RKO (cell line): ENCODE results near the gene ITGAE.
"Not testable (repeated sequence)": the region's sequence is repeated elsewhere in the genome, so short reads cannot be mapped to it uniquely, and the experiment has no call there.

Source experiments
- DNase-seq: peaks from one replicate; pipeline ENCODE4 v3.0.0-alpha.2; 2016; ENCODE audit warnings: low spot score

The ITGAE gene

GRCh38 chr17:3761036-3761917 lies 39.7 kb downstream of the ITGAE start:
- no peak for DNase-seq

- DNase-seq, result no peak
These were observed 41.3 kb downstream of the ITGAE start for GRCh38 chr17:3759597-3760216.

- no peak for DNase-seq
These were observed 45.5 kb downstream of the ITGAE start for GRCh38 chr17:3755335-3756030.

GRCh38 chr17:3754458-3755334 lies 46.3 kb downstream of the ITGAE start:
- DNase-seq, result no peak

- no peak for DNase-seq
These were observed 46.9 kb downstream of the ITGAE start for GRCh38 chr17:3754066-3754457.

GRCh38 chr17:3753624-3754023 lies 47.4 kb downstream of the ITGAE start:
- DNase-seq, result no peak

- DNase-seq, result no peak
These were observed 49.2 kb downstream of the ITGAE start for GRCh38 chr17:3751836-3752235.

- no peak for DNase-seq
These were observed 50.1 kb downstream of the ITGAE start for GRCh38 chr17:3750926-3751325.

GRCh38 chr17:3750296-3750695 lies 50.7 kb downstream of the ITGAE start:
- DNase-seq, result no peak

- DNase-seq, result no peak
These were observed 52.4 kb downstream of the ITGAE start for GRCh38 chr17:3748576-3748975.

GRCh38 chr17:3747805-3748204 lies 53.2 kb downstream of the ITGAE start:
- DNase-seq, result no peak

- DNase-seq, result no peak
These were observed 55.9 kb downstream of the ITGAE start for GRCh38 chr17:3745071-3745470.

GRCh38 chr17:3744014-3744413 lies 57.0 kb downstream of the ITGAE start:
- no peak for DNase-seq

GRCh38 chr17:3740611-3741073 lies 60.3 kb downstream of the ITGAE start:
- DNase-seq, result no peak

- no peak for DNase-seq
These were observed 61.4 kb downstream of the ITGAE start for GRCh38 chr17:3739422-3740124.

- no peak for DNase-seq
These were observed 62.3 kb downstream of the ITGAE start for GRCh38 chr17:3738562-3739295.

GRCh38 chr17:3735515-3735914 lies 65.5 kb downstream of the ITGAE start:
- no peak for DNase-seq

- DNase-seq, result not testable (repeated sequence)
These were observed 66.1 kb downstream of the ITGAE start for GRCh38 chr17:3734911-3735276.

GRCh38 chr17:3732210-3732621 lies 68.8 kb downstream of the ITGAE start:
- no peak for DNase-seq

- DNase-seq, result no peak
These were observed 70.0 kb downstream of the ITGAE start for GRCh38 chr17:3730881-3731429.
